ENCODE results near the gene TMPRSS7. TPM values are rescaled to one million over a fixed set of nuclear protein-coding genes. Genes with fewer than 3 reads are reported as not detected.

TMPRSS7 gene
- total RNA-seq, 1 experiment from 2014 or later, result not detected

DNA sequence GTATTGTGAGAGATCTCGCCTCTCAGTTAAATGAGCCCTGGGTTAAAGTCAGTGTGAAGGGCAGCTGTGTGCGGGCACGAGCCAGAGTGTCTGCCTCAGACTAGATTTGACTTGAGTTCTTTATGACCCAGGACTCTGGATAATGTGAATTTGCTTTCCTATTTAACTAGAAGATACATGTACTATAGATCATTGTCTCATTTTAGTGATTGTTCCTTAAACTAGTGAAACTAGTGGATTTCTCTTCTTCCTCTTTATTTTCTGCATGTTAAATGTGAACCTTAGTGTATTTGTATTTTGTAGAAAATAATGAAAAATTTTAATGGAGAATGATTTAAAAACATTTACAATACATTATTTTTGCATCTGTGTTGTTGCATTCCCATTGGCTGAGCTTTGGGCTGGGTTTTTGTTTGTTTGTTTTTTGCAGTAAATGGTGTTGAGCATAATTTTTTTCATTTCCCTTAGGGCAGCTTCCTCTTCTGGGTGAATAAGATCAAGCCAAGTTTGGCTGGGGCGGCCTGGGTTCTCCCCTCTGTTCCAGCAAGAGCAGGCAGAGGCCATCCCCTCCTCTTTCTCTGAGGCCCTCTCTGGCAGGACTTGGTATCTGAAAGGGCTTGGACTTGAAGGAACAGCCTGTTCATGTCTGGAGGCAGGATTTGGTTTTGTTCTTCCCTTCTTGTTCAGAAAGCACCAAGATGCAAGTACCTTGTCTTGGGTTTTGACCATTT lies 83.5 kb downstream of the TMPRSS7 start:
- in situ Hi-C loops (cut with HindIII; ENCODE audit: low pct_unique_long_range_greater_than_20kb, low sequenced_read_pairs), result no loop called here
- no peak for DNase-seq (ENCODE audit: low read depth)

DNA sequence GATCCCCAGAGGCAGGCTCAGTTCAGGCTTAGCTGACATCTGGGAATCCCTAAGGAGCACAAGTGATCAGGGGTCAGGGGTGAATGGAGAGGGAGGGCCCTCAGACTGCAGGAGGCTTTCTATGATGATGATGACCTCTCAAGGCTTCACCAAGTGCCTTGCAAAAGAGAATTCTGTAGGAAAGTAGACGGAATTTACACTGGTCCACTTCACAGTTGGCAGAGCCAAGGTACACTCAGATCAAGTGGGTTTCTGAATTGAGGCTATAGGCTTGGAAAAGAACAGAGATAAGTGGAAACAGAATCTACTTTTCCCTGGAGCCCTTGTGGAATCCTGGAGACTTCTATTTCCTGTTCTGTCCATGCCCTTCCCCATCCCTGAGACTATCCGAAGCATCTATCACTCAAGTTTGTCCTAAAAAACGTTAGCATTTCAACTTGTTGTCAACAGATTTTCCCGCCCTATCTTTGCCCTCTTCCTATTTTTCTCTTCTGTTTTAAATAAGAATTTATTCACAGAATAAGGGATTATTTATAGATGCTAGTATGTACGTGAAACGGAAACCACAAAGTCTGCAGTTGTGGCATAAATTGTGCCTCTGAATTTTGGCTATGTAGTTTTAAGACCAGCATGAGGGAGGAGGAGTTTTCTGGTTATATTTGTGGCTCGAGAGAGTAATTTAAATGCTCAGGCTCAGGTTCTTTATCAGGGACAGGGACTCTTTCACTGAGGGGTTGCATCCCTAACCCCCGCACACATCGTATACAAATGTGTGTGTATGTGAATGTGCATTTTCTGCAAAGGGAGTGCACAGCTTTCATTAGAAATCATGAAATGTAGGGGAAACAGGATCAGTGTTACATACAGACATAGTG lies 85.7 kb downstream of the TMPRSS7 start:
- in situ Hi-C loops (cut with HindIII; ENCODE audit: low pct_unique_long_range_greater_than_20kb, low sequenced_read_pairs), result no loop called here
- DNase-seq (ENCODE audit: low read depth), result no peak

GRCh38 chr3:112121577-112122547 lies 87.3 kb downstream of the TMPRSS7 start:
- no peak for DNase-seq (ENCODE audit: low read depth)
- in situ Hi-C loops (cut with HindIII; ENCODE audit: low pct_unique_long_range_greater_than_20kb, low sequenced_read_pairs), result no loop called here

DNA sequence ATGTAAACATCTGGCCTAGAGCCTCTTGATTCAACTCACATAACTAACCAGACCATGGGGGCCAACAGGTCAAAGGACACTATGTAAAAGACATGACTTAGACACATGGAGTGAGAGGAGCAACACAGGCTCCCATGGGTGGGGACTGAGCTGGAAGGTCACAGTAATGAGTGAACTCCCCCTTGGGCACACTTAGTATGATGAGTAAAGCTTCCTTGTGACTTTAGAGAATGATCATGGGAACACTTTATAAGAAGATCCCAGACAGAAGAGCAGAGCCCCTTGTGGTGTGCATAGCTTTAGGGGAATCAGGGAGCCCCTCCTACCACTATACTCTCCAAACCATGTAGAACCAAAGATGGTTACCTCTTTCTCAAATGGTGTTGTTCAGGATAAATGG lies 88.3 kb downstream of the TMPRSS7 start:
- DNase-seq (ENCODE audit: low read depth), result no peak
- in situ Hi-C loops (cut with HindIII; ENCODE audit: low pct_unique_long_range_greater_than_20kb, low sequenced_read_pairs), result no loop called here

GRCh38 chr3:112123548-112123947 lies 89.0 kb downstream of the TMPRSS7 start:
- no peak for DNase-seq (ENCODE audit: low read depth)

DNA sequence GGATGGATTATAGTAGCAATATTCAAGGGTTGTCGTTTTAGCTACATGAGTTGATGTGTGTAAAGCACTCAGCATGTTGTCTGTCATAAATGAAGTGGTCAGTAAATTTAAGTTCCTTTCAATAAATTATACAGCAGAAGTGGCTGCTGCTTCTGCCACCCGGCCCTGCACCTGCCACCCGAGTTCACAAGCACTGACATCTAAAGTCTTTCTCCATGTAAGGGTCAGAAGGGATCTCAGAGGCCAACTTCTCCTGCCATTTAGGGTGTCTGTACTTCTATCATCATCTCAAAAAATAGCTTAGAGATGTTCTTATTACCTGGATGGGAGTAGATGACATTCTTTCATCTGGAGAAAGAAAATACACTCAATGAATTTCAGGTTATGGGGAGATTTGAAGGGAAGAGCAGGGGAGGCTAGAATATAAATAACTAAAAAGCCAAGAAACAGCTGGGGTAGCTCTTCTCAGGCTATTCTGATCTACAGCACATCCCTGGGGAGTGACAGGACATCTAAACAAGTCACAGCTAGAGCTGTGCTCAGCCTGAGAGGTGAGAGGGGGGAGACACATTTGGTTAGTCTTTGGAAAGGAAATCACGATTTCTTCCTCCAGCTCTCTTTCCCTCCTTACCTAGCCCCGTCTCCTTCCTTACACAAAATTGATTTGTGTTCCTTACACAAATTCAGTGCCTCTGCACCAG lies 90.5 kb downstream of the TMPRSS7 start:
- in situ Hi-C loops (cut with HindIII; ENCODE audit: low pct_unique_long_range_greater_than_20kb, low sequenced_read_pairs), result no loop called here
- no peak for DNase-seq (ENCODE audit: low read depth)

More at GRCh38 chr3:112123548-112123947, 89.0 kb downstream of the TMPRSS7 start:
- in situ Hi-C loops (cut with HindIII; ENCODE audit: low pct_unique_long_range_greater_than_20kb, low sequenced_read_pairs), result no loop called here

- peak; percentile 12 for DNase-seq (ENCODE audit: low read depth)
- in situ Hi-C loops (cut with HindIII; ENCODE audit: low pct_unique_long_range_greater_than_20kb, low sequenced_read_pairs), result no loop called here
Observed at GRCh38 chr3:112126511-112126911, 92.0 kb downstream of the TMPRSS7 start.

DNA sequence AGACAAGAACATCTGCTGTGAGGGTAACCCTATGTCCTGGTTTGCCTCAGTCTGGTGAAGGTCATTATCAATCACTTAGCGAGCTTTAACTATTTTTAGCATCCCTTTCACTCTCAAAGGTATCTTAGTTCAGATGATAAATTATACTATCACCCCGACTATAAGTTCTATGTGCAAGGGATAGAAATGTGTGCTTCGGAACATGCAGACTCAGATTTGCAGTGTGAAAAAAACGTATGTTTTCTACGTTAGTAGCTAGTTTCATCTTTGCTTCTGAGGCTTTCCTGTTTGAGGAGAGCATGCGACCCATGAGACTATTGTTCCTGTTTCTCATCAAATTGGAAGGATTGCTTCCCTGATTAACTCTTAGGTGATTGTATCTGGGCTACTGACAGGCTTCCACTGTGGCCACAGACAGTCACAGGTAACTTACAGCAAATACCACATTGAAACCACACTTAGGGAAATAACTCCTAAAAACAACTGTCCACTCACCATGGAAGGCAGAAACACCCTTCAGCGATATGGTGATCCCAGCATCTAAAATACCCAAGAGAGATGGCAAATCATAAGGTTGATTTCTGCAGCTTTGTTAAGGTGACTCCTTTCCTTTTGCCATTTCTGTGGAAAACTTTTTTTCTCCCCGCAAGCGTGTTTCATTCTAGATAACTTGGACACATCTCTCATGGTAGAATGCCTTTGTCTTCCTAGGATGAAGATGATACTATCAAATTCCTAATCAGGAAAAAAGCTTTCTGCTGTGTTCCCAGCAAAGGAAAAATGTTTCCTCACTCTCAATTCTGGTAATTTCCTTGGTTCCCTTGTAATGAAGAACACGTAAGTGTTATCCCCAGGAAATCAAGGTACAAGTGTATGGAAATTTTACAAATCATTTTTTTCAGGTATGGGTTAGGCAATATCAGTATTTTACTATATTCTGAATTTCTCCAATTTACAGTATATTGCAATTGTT lies 93.3 kb downstream of the TMPRSS7 start:
- in situ Hi-C loops (cut with HindIII; ENCODE audit: low pct_unique_long_range_greater_than_20kb, low sequenced_read_pairs), result no loop called here
- no peak for DNase-seq (ENCODE audit: low read depth)

GRCh38 chr3:112128843-112129727 lies 94.5 kb downstream of the TMPRSS7 start:
- in situ Hi-C loops (cut with HindIII; ENCODE audit: low pct_unique_long_range_greater_than_20kb, low sequenced_read_pairs), result no loop called here
- DNase-seq (ENCODE audit: low read depth), result peak; percentile 10

DNA sequence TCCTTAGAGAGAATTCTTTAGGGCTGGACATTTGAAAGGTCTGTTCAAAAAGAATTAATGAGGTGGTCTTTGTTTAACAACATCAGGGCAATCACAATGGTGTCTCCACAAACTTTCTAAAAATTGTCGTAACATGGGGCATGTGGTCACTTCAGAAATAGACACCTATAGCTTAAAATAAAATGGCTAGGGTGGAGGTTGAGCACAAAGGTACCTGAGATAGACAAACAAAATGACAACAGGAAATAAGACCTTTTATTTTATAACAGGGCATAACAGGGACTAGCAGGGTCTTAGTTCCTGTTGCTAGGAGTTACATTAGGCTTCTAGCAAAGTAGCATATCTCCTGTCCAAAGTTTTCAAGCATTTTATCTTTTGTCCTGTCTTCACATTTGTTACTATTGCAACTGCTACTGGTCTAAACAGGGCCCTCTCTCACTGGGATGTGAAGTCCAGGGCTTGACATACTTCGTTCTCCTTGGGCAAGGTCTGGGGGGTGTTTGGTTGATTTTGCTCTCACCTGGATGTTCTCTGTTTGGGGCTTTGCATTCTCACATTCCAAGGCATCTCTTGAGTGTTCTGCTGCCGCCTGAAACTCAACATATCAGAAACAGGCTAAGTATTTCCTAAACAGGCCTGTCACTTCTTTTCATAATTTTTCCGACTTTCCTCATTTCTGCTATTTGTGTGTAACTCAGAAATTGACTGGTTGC lies 95.5 kb downstream of the TMPRSS7 start:
- no peak for DNase-seq (ENCODE audit: low read depth)
- in situ Hi-C loops (cut with HindIII; ENCODE audit: low pct_unique_long_range_greater_than_20kb, low sequenced_read_pairs), result no loop called here

GRCh38 chr3:112130638-112130993 lies 96.1 kb downstream of the TMPRSS7 start:
- no peak for DNase-seq (ENCODE audit: low read depth)
- in situ Hi-C loops (cut with HindIII; ENCODE audit: low pct_unique_long_range_greater_than_20kb, low sequenced_read_pairs), result no loop called here

Other genes with a start within 250 kb of the TMPRSS7 start
- 10.3 and 13.1 TPM in 2 replicates for gene PHLDB2, start 175.5 kb upstream of the TMPRSS7 start, total RNA-seq (2014; rRNA removed; shearing (Covaris generic); ENCODE audit: low replicate concordance)
- 21.3 and 59.1 TPM in 2 replicates for gene ABHD10, start 55.7 kb upstream of the TMPRSS7 start, total RNA-seq (2014; rRNA removed; shearing (Covaris generic); ENCODE audit: low replicate concordance)
- 1.2 and 1.9 TPM in 2 replicates for gene TAGLN3, start 35.8 kb upstream of the TMPRSS7 start, total RNA-seq (2014; rRNA removed; shearing (Covaris generic); ENCODE audit: low replicate concordance)
- 8.8 and 9.0 TPM in 2 replicates for gene C3orf52, start 51.7 kb downstream of the TMPRSS7 start, total RNA-seq (2014; rRNA removed; shearing (Covaris generic); ENCODE audit: low replicate concordance)
- gene GCSAM, start 98.5 kb downstream of the TMPRSS7 start, total RNA-seq (2014; rRNA removed; shearing (Covaris generic); ENCODE audit: low replicate concordance), result not detected in 2 replicates

Data from Caki2 (cell line).